ENCODE results near the gene ZSWIM8. TPM values are rescaled to one million over a fixed set of nuclear protein-coding genes. Genes with fewer than 3 reads are reported as not detected.

Gene ZSWIM8
- total and polyA plus RNA-seq, 2 donors (not counting 1 experiment from before 2014, with no cell fraction given) = 110 to 147 TPM

DNA sequence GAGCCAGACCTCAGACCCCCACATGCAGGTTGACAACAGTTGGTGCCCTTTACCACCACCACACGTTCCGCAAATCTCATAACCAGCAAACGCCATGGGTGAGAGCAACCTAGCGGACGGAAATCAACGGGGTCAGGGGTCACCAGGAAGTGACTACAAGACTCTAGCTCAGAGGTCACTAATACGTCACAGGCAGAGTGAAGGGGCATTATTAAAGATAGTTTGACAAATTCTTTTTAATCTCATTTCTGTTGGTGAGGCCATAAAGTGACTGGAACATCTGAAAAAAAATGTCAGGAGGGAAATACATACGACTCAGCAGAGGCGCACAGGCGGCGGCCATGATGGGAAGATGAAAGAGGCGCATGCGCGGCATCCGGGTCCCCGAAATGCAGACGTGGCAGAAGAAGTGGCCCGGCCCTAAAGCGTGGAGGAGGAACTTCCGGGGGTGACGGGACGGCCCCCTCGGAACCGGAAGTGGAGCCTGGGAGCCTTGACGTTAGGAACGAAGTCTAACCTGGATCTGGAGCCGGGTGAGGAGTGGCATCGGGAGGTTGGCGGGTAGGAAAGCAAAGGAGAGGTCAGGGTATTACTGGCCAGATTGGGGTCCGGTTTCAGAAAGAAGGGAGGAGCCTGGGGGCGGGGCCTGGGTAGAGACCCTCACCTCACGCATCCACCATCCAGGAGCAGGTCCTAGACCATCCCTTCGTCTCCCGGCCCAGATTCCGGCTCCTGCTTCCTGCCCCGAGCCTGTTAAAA lies 41.3 kb upstream of the ZSWIM8 start, which contains the start of gene SEC24C:
Gene SEC24C (plus strand): TSS at position 468 of the 759 bp plus-strand sequence. CDS start 2,461 bp downstream, outside the sequence.
- no peak for TF ChIP-seq EZH2 (IDR thresholded peaks at IDR 0.05; ENCODE audit: borderline replicate concordance, insufficient read depth, low read depth, low read length, poor library complexity, severe bottlenecking)
- TF ChIP-seq, protein P1, sequence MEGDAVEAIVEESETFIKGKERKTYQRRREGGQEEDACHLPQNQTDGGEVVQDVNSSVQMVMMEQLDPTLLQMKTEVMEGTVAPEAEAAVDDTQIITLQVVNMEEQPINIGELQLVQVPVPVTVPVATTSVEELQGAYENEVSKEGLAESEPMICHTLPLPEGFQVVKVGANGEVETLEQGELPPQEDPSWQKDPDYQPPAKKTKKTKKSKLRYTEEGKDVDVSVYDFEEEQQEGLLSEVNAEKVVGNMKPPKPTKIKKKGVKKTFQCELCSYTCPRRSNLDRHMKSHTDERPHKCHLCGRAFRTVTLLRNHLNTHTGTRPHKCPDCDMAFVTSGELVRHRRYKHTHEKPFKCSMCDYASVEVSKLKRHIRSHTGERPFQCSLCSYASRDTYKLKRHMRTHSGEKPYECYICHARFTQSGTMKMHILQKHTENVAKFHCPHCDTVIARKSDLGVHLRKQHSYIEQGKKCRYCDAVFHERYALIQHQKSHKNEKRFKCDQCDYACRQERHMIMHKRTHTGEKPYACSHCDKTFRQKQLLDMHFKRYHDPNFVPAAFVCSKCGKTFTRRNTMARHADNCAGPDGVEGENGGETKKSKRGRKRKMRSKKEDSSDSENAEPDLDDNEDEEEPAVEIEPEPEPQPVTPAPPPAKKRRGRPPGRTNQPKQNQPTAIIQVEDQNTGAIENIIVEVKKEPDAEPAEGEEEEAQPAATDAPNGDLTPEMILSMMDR (IDR thresholded peaks at IDR 0.05) = no peak
- Mint-ChIP-seq H3K27ac (peak within 1 kb of the TSS; percentile 100), H3K4me1 (peaks cover 35% of the 10 kb centered on the region), H3K27me3 (no peaks in the 10 kb centered on the region), H3K9me3 (ENCODE audit: insufficient read depth) (no peaks in the 10 kb centered on the region), H3K4me3 (peak within 1 kb of the TSS; percentile 100)
- H4K20me1 ChIP-seq (ENCODE audit: control insufficient read depth, insufficient read depth, low read length, poor library complexity, severe bottlenecking) = no peaks in the 10 kb centered on the region
- H3K27me3 ChIP-seq (replicated peaks in 1 of 4; ENCODE audit: control extremely low read depth in 1 of 4, control insufficient read depth in 3 of 4, insufficient read depth in 4 of 4, low read length in 3 of 4) = no peaks in the 10 kb centered on the region
- CTCF ChIA-PET = interaction anchor here (0.7 to 3.4 kb wide), 5 partner anchors 13 to 136 kb away, joined by 3 to 19 read pairs (median 4); a partner anchor contains a TSS
- H3K9me3 ChIP-seq (ENCODE audit: control extremely low read depth in 1 of 3, control insufficient read depth in 2 of 3, insufficient read depth in 1 of 3, low read length in 2 of 3) = no peaks in the 10 kb centered on the region
- H3K36me3 ChIP-seq (replicated peaks in 1 of 2; ENCODE audit: control extremely low read depth in 1 of 2, control insufficient read depth in 1 of 2, extremely low read depth in 1 of 2, insufficient read depth in 2 of 2, low read length in 1 of 2) = peaks cover under 1 to 11% of the 10 kb centered on the region in 2 experiments
- intact Hi-C loops (cut with micrococcal nuclease) = loop anchor here (1.0 to 5.0 kb wide), 7 partner anchors 14 to 577 kb away; partner anchors contain the start of genes ECD, FAM149B1, NDST2 and PPP3CB
- DNase-seq (peak; percentile 99), ATAC-seq (ENCODE audit: low read depth) (peak; percentile 94)
- H3K4me3 ChIP-seq (ENCODE audit: control extremely low read depth in 1 of 5, extremely low read depth in 1 of 5, insufficient read depth in 1 of 5, low read depth in 2 of 5, low read length in 4 of 5) = peak within 1 kb of the TSS; percentile 89 to 99 (median 95)
- peak within 1 kb of the TSS; percentile 98 for H2AFZ ChIP-seq (ENCODE audit: insufficient read depth, low read depth, low read length, poor library complexity, severe bottlenecking)
- under 1% methylated on average over 31 of the region's 36 CpGs for WGBS (ENCODE audit: insufficient coverage)
- H3K4me1 ChIP-seq (ENCODE audit: control insufficient read depth in 2 of 2, insufficient read depth in 2 of 2, low read length in 2 of 2) = peaks cover 18 to 24% of the 10 kb centered on the region in 2 donors
- H3K9ac ChIP-seq (ENCODE audit: low read length) = peak within 1 kb of the TSS; percentile 98
- H3K27ac ChIP-seq (ENCODE audit: low read length in 2 of 2) = peak within 1 kb of the TSS; percentile 88 to 99
- H3K79me2 ChIP-seq (ENCODE audit: control insufficient read depth, insufficient read depth, low read length) = peaks cover 78% of the 10 kb centered on the region
- peak within 1 kb of the TSS; percentile 81 for H3K4me2 ChIP-seq (replicated peaks; ENCODE audit: low read depth, low read length, poor library complexity, severe bottlenecking)
- POLR2A ChIA-PET = interaction anchor here (0.9 to 3.5 kb wide), 5 partner anchors 14 to 42 kb away, joined by 5 to 31 read pairs (median 10); partner anchors contain the start of genes CHCHD1 and ZSWIM8

Data from B cell (primary cell).